ENCODE results near the gene DTD2. TPM values are rescaled to one million over a fixed set of nuclear protein-coding genes. Genes with fewer than 3 reads are reported as not detected.

DTD2 gene
- total RNA-seq, 2 donors from 2014 or later: 28.9 to 56.5 TPM

DNA sequence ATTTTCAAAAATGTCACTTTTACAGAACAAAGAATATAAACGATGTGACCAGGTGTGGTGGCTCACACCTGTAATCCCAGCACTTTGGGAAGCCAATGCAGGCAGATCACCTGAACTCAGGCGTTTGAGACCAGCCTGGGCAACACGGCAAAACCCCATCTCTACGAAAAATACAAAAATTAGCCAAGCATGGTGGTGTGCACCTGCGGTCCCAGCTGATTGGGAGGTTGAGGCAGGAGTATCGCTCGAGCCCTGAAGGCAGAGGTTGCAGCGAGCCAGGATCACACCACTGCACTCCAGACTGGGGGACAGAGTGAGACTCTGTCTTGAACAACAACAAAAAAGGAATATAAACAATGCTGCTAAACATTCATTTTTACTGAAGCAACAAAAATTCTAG lies 52.2 kb downstream of the DTD2 start:
- H3K27me3 ChIP-seq (replicated peaks; ENCODE audit: insufficient read depth): no peaks in the 10 kb centered on the region
- TF ChIP-seq, protein P1, sequence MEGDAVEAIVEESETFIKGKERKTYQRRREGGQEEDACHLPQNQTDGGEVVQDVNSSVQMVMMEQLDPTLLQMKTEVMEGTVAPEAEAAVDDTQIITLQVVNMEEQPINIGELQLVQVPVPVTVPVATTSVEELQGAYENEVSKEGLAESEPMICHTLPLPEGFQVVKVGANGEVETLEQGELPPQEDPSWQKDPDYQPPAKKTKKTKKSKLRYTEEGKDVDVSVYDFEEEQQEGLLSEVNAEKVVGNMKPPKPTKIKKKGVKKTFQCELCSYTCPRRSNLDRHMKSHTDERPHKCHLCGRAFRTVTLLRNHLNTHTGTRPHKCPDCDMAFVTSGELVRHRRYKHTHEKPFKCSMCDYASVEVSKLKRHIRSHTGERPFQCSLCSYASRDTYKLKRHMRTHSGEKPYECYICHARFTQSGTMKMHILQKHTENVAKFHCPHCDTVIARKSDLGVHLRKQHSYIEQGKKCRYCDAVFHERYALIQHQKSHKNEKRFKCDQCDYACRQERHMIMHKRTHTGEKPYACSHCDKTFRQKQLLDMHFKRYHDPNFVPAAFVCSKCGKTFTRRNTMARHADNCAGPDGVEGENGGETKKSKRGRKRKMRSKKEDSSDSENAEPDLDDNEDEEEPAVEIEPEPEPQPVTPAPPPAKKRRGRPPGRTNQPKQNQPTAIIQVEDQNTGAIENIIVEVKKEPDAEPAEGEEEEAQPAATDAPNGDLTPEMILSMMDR (IDR thresholded peaks at IDR 0.05): no peak
- H3K4me1 ChIP-seq (ENCODE audit: control insufficient read depth in 1 of 2, low read depth in 2 of 2): peaks cover 0 to 6% of the 10 kb centered on the region in 2 donors
- no peaks in the 10 kb centered on the region for H3K9me3 ChIP-seq
- no peak overlapping the region for H3K27ac ChIP-seq
- ATAC-seq (ENCODE audit: insufficient number of reproducible peaks, low FRiP score, low read depth) (no peak), DNase-seq (ENCODE audit: low spot score) (no peak)
- peaks cover 2% of the 10 kb centered on the region for H3K36me3 ChIP-seq
- no peak overlapping the region for H3K4me3 ChIP-seq

DNA sequence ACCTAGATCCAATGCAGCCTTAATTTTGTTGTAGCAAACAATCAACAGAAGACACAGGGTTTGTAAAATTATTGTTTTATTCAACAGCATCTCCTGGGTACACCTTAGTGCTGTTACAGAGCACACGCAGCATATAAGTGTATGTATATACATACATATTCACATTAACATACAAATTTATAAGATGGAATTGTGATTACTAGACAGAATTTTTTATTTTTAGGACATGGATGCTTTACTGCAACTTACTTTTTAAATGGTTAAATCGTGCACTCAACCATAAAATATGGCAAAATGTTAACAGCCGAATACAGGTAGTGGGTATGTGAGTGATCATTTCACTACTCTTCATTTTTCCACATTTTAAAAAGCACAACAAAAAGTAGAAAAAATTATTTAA lies 53.6 kb downstream of the DTD2 start:
- H3K36me3 ChIP-seq: peaks cover 14% of the 10 kb centered on the region

DNA sequence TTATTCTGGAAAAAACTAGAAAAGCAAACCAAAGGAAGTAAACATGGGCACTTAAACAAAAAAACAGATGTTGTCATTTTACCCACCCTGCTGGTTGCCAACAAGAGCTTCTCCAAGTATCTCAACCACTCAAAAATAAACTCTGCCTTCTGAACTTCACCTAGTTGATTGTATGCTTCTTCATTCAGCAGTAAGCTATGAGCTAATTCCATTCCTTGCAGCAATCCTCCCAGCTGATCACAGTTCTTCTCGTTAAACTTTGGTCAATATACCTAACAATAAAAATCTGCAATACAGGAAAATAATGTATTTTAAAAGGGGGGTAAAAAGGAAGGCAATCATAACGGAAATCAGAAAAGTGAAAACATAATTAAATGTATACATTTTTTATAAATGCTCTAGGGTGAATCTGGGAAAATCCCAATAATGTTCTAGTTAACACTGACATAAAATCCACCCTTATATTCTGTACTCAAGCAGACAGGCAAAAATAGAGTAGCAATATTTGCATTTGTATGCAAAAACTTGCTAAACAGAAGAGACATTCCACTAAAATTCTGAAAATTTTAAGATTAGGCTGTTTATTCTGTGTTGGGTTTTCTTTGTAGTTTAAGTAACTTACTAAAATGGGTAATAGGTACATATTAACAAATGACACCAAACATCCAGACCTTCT lies 54.4 kb downstream of the DTD2 start:
- ATAC-seq (ENCODE audit: insufficient number of reproducible peaks, low FRiP score, low read depth): no peak
- DNase-seq (ENCODE audit: low spot score): no peak
- Histone ChIP-seq H3K9me3 (no peaks in the 10 kb centered on the region), H3K4me1 (ENCODE audit: control insufficient read depth in 1 of 2, low read depth in 2 of 2) (peaks cover 0 to 6% of the 10 kb centered on the region in 2 donors), H3K27ac (no peak overlapping the region), H3K4me3 (no peak overlapping the region), H3K36me3 (peaks cover 22% of the 10 kb centered on the region), H3K27me3 (replicated peaks; ENCODE audit: insufficient read depth) (no peaks in the 10 kb centered on the region)
- TF ChIP-seq, protein P1 (IDR thresholded peaks at IDR 0.05): no peak

More for the DNA sequence above, 53.6 kb downstream of the DTD2 start:
- Histone ChIP-seq H3K4me1 (ENCODE audit: control insufficient read depth in 1 of 2, low read depth in 2 of 2) (peaks cover 0 to 6% of the 10 kb centered on the region in 2 donors), H3K9me3 (no peaks in the 10 kb centered on the region), H3K27me3 (replicated peaks; ENCODE audit: insufficient read depth) (no peaks in the 10 kb centered on the region), H3K4me3 (no peak overlapping the region), H3K27ac (no peak overlapping the region)
- TF ChIP-seq, protein P1 (IDR thresholded peaks at IDR 0.05): no peak
- DNase-seq (ENCODE audit: low spot score) (no peak), ATAC-seq (ENCODE audit: insufficient number of reproducible peaks, low FRiP score, low read depth) (no peak)

DNA sequence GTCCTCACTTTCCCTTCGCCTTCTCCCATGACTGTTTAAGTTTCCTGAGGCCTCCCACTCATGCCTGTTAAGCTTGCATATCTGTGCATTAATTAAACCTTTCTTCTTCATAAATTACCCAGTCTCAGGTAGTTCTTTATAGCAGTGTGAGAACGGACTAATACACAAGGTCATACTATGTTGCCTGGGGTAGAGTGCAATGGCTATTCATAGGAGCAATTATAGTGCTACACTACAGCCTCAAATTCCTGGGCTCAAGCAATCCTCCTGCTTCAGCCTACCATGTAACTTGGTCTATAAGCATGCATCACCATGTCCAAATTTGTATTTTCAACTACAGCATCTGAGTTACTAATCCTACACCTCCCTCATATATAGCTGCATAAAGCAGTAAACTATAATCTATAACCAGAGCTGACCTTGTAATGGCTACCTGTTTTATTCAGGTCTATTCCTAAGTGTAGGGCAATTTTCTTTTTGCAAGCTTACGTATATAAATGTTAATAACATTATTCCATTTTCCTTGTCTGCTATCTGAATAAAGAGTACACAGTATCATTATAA lies 55.9 kb downstream of the DTD2 start:
- Histone ChIP-seq H3K9me3 (no peaks in the 10 kb centered on the region), H3K27me3 (replicated peaks; ENCODE audit: insufficient read depth) (no peaks in the 10 kb centered on the region), H3K4me3 (no peak overlapping the region), H3K36me3 (peaks cover 25% of the 10 kb centered on the region), H3K27ac (no peak overlapping the region), H3K4me1 (ENCODE audit: control insufficient read depth in 1 of 2, low read depth in 2 of 2) (peaks cover 0 to 6% of the 10 kb centered on the region in 2 donors)
- TF ChIP-seq, protein P1 (IDR thresholded peaks at IDR 0.05): no peak
- DNase-seq (ENCODE audit: low spot score) (no peak), ATAC-seq (ENCODE audit: insufficient number of reproducible peaks, low FRiP score, low read depth) (no peak)

GRCh38 chr14:31400031-31400638 lies 57.2 kb downstream of the DTD2 start:
- no peak for DNase-seq (ENCODE audit: low spot score)
- Histone ChIP-seq H3K4me3 (no peak overlapping the region), H3K36me3 (peaks cover 29% of the 10 kb centered on the region), H3K4me1 (ENCODE audit: control insufficient read depth in 1 of 2, low read depth in 2 of 2) (peaks cover 0 to 6% of the 10 kb centered on the region in 2 donors), H3K9me3 (no peaks in the 10 kb centered on the region), H3K27ac (no peak overlapping the region), H3K27me3 (replicated peaks; ENCODE audit: insufficient read depth) (no peaks in the 10 kb centered on the region)
- no peak for ATAC-seq (ENCODE audit: insufficient number of reproducible peaks, low FRiP score, low read depth)
- TF ChIP-seq, protein P1 (IDR thresholded peaks at IDR 0.05): no peak
